ENCODE results near the gene MSLN.

GRCh38 chr16:752007-752312 lies 8.6 kb upstream of the MSLN start:
- TF ChIP-seq POLR2A (IDR thresholded peaks at IDR 0.05; ENCODE audit: low read depth, low read length) (no peak), TAF1 (IDR thresholded peaks at IDR 0.05; ENCODE audit: borderline replicate concordance, low read depth, low read length) (no peak)

Data from GM12892 (cell line).